HUDEP-2 (cell line): ENCODE measurements around the gene SLC15A4.
"Not testable (repeated sequence)": the region's sequence is repeated elsewhere in the genome, so short reads cannot be mapped to it uniquely, and the experiment has no call there.

Source experiments
- DNase-seq, 76 experiments: peaks; one replicate each; lab custom pipeline; 2025; ENCODE audit not compliant: unreplicated experiment in 76 of 76; lab: John Stamatoyannopoulos, UW

Gene SLC15A4

GRCh38 chr12:128815779-128816642 lies 7.7 kb downstream of the SLC15A4 start:
- DNase-seq = no peak

GRCh38 chr12:128814411-128815261 lies 9.1 kb downstream of the SLC15A4 start:
- DNase-seq = no peak

GRCh38 chr12:128813883-128814282 lies 9.9 kb downstream of the SLC15A4 start:
- DNase-seq = no peak

DNA sequence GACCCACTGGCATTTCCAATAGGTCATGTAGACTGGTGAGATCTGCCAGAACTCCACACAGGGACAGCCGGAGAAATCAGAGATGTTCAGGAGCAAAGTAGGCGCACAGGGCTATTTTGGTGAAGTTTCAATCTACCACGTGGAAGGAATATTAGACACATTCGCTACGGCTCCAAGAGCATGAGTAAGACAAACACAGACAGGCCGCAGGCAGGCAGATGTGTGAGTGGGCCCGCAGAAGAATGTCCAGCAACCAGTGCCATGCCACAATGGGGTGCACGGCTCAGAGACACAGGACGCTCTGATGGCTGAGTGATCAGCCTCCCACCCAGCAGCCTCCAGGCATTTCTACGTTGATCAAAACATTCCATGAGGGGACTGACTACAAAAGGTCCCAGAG lies 10.4 kb downstream of the SLC15A4 start:
- no peak for DNase-seq

GRCh38 chr12:128811806-128812205 lies 12.0 kb downstream of the SLC15A4 start:
- DNase-seq = no peak

DNA sequence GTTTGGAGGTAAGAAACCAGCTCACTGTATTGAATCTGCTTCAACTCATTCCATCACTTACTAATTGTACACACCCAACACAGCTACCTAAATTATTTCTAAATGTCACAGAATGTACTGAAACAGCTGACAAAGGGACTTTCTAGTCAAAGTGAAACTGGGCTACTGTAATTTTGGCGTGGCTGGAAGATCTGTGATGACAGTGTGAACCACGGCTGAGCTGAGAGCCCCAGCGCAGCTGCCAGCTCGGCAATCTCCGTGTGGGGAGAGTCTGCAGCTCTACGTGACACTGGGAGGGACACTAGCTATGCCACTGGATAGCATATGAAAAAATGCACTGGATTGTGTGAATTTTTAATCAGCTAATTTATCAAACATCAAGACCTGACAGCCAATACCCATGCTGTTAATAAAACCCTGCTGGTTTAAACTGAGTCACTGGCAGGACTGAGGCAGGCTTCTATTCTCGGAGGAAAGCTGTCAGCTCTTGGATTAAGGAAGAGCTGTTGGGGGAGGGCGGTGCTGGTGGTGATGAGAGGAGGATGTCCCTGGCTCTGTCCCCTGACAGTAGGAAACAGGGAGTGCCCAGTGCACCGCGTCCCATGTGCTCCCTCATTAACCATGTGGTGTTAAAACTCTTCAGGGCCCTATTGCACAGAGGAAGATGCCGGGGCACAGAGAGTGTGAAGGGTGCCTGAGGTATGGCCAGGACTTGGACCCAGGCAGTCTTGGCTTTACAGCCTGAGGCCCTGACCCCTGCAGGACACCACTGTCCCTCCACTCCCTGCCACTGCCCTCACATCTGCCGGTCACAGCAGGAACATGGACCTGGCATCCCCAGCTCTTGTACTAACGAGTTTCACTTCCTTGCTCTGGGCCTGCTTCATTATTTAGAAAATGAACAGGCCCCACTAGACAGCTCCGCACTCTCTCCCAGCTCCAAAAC lies 13.3 kb downstream of the SLC15A4 start:
- DNase-seq = no peak

GRCh38 chr12:128808651-128809050 lies 15.1 kb downstream of the SLC15A4 start:
- DNase-seq = no peak

GRCh38 chr12:128807161-128807724 lies 16.5 kb downstream of the SLC15A4 start:
- DNase-seq = no peak

GRCh38 chr12:128806573-128806972 lies 17.2 kb downstream of the SLC15A4 start:
- no peak for DNase-seq

- DNase-seq = not testable (repeated sequence)
These were observed 18.4 kb downstream of the SLC15A4 start for GRCh38 chr12:128805406-128805805.

- no peak for DNase-seq
These were observed 19.0 kb downstream of the SLC15A4 start for GRCh38 chr12:128804762-128805161.

GRCh38 chr12:128803788-128804187 lies 20.0 kb downstream of the SLC15A4 start:
- no peak for DNase-seq

DNA sequence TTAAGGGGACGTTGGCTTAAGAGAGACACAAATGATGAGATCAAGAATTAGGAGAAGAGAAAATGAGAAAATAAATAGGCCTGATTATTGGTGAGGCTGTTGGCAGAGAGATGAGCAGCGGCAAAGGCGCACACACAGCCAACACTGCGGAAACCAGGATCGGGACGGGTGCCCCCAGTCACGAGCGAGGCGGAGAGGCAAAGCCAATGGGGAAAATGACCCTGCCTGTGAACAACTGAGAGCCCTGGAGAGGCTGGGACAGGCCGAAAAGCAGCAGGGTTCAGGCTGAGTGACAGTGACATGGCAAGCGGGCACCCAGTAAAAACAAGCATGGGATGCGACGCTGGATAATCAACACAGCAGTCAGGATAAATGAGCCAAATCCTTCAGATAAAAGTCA lies 21.0 kb downstream of the SLC15A4 start:
- DNase-seq = no peak

DNA sequence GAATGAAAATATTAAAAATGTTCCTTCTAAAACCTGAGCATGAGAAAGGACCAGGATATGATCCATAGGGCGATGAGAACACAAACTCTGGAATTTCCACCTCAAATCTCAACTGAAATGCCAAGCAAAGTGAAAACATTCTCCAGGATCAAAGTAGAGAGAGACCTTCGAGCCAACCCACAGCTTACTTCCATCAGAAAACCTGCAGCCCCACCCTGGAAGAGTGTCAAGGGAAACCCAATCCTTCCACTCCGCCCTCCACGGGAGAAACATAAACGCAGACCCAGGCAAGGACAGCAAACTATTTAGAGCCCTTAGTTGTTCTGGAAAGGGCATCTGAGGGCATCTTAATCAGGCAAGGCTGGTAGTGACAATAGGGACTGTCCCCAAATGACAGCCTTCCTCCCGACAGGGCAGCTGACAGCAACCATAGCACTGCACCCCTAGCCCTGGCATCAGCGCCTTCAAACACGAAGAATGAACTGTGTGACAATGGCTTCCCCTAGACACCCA lies 21.8 kb downstream of the SLC15A4 start:
- DNase-seq = no peak

GRCh38 chr12:128800606-128801005 lies 23.2 kb downstream of the SLC15A4 start:
- no peak for DNase-seq

GRCh38 chr12:128798571-128799341 lies 25.0 kb downstream of the SLC15A4 start:
- DNase-seq = no peak

DNA sequence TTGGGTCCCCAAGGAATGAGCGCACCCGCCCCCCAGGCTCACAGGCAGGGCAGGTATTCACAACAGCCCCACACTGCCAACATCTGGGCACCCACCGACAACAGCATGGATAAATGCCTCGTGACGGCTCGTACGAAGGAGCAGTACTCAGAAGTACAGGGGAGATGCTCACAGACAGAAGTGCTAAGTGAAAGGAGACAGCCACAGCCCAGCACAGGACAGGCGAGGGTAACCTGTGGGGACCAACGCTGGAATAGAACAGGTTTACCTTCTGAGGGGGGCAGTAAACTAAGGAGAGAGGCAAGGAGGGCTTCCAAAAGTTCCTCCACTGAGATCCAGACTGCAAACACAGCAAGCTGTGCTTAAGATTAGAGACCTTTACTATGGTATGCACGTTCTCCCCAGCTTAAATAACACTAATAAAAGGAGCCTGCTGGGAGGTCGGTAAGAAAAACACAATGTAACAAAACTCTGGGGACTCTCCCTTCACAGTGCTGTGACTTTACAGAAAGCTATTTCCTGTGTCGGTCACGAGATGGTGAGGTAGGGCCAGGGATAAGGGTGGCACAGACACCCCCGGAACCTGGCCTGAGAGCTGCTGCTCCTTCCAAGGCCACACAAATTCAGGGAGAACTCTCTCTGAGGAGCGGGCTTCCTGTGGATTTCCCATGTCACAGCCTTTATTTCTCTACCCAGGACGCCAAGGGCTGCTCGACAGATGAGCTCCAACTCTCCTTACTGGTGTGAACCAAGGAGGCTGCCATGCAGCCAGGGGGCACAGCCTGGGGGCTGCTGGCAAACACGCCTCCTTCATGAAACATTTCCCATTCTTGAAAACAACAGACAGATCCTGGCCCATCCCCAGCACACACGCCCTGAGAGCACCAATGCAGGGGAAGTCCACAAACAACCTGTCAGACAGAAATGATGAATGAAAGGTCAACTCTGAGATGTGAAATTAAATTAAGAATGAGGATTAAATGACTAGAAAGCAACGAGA lies 26.3 kb downstream of the SLC15A4 start:
- DNase-seq = no peak

GRCh38 chr12:128796439-128797118 lies 27.2 kb downstream of the SLC15A4 start:
- no peak for DNase-seq
